ENCODE data around the gene HOXB13. TPM values are rescaled to one million over a fixed set of nuclear protein-coding genes. Genes with fewer than 3 reads are reported as not detected.

The HOXB13 gene
- total RNA-seq = not detected

GRCh38 chr17:48728232-48729231 is at the start of gene HOXB13:
TSS of gene HOXB13 (minus strand) at chr17:48728750. CDS start at chr17:48728593, 157 bp downstream.
- ATAC-seq (replicated peaks in 1 of 2) = no peak
- peaks cover 52% of the 10 kb centered on the region for H3K4me1 Mint-ChIP-seq (ENCODE audit: low read depth)

GRCh38 chr17:48776602-48777001 is 48.1 kb upstream of the HOXB13 start:
- ATAC-seq (replicated peaks in 1 of 2) = no peak
- H3K36me3 Mint-ChIP-seq (ENCODE audit: insufficient read depth in 2 of 2) = no peaks in the 10 kb centered on the region
- H3K27me3 Mint-ChIP-seq (ENCODE audit: low read depth) = peaks cover 7% of the 10 kb centered on the region

More at GRCh38 chr17:48728232-48729231, at the start of gene HOXB13:
- peaks cover 99% of the 10 kb centered on the region for H3K27me3 Mint-ChIP-seq (ENCODE audit: low read depth)
- peak; percentile 46 to 56 for DNase-seq
- H3K9me3 Mint-ChIP-seq = no peaks in the 10 kb centered on the region
- H3K4me3 Mint-ChIP-seq = peak within 1 kb of the TSS; percentile 67 to 80
- H3K27ac Mint-ChIP-seq = no peak within 1 kb of the TSS
- H3K36me3 Mint-ChIP-seq (ENCODE audit: insufficient read depth in 2 of 2) = no peaks in the 10 kb centered on the region

GRCh38 chr17:48773245-48773644 is 44.7 kb upstream of the HOXB13 start:
- no peak overlapping the region for H3K27ac Mint-ChIP-seq
- DNase-seq (no peak), ATAC-seq (replicated peaks in 1 of 2) (no peak)
- H3K27me3 Mint-ChIP-seq (ENCODE audit: low read depth) = peaks cover 28% of the 10 kb centered on the region
- no peaks in the 10 kb centered on the region for H3K9me3 Mint-ChIP-seq
- no peaks in the 10 kb centered on the region for H3K36me3 Mint-ChIP-seq (ENCODE audit: insufficient read depth in 2 of 2)
- no peak overlapping the region for H3K4me3 Mint-ChIP-seq
- H3K4me1 Mint-ChIP-seq (ENCODE audit: low read depth) = no peaks in the 10 kb centered on the region

More at GRCh38 chr17:48776602-48777001, 48.1 kb upstream of the HOXB13 start:
- no peak for DNase-seq
- no peaks in the 10 kb centered on the region for H3K9me3 Mint-ChIP-seq
- no peaks in the 10 kb centered on the region for H3K4me1 Mint-ChIP-seq (ENCODE audit: low read depth)
- H3K27ac Mint-ChIP-seq = no peak overlapping the region
- no peak overlapping the region for H3K4me3 Mint-ChIP-seq

- Mint-ChIP-seq H3K9me3 (no peaks in the 10 kb centered on the region), H3K4me1 (ENCODE audit: low read depth) (no peaks in the 10 kb centered on the region), H3K27me3 (ENCODE audit: low read depth) (peaks cover 33% of the 10 kb centered on the region), H3K27ac (no peak overlapping the region), H3K36me3 (ENCODE audit: insufficient read depth in 2 of 2) (no peaks in the 10 kb centered on the region), H3K4me3 (no peak overlapping the region)
- ATAC-seq (replicated peaks in 1 of 2) (no peak), DNase-seq (no peak)
Measured at GRCh38 chr17:48770954-48771353, 42.4 kb upstream of the HOXB13 start.

GRCh38 chr17:48769009-48769675 is 40.6 kb upstream of the HOXB13 start:
- Mint-ChIP-seq H3K4me3 (no peak overlapping the region), H3K9me3 (no peaks in the 10 kb centered on the region), H3K4me1 (ENCODE audit: low read depth) (no peaks in the 10 kb centered on the region), H3K27ac (no peak overlapping the region), H3K36me3 (ENCODE audit: insufficient read depth in 2 of 2) (no peaks in the 10 kb centered on the region), H3K27me3 (ENCODE audit: low read depth) (peaks cover 43% of the 10 kb centered on the region)
- no peak for DNase-seq
- ATAC-seq (replicated peaks in 1 of 2) = no peak

GRCh38 chr17:48767263-48767774 is 38.8 kb upstream of the HOXB13 start:
- no peak overlapping the region for H3K4me3 Mint-ChIP-seq
- DNase-seq (no peak), ATAC-seq (replicated peaks in 1 of 2) (no peak)
- no peaks in the 10 kb centered on the region for H3K4me1 Mint-ChIP-seq (ENCODE audit: low read depth)
- no peak overlapping the region for H3K27ac Mint-ChIP-seq
- no peaks in the 10 kb centered on the region for H3K9me3 Mint-ChIP-seq
- H3K36me3 Mint-ChIP-seq (ENCODE audit: insufficient read depth in 2 of 2) = no peaks in the 10 kb centered on the region
- H3K27me3 Mint-ChIP-seq (ENCODE audit: low read depth) = peaks cover 61% of the 10 kb centered on the region

- ATAC-seq (replicated peaks in 1 of 2) (no peak), DNase-seq (no peak)
- Mint-ChIP-seq H3K9me3 (no peaks in the 10 kb centered on the region), H3K4me1 (ENCODE audit: low read depth) (no peaks in the 10 kb centered on the region), H3K36me3 (ENCODE audit: insufficient read depth in 2 of 2) (no peaks in the 10 kb centered on the region), H3K4me3 (no peak overlapping the region), H3K27me3 (ENCODE audit: low read depth) (peaks cover 76% of the 10 kb centered on the region), H3K27ac (no peak overlapping the region)
Measured at GRCh38 chr17:48761114-48761513, 32.6 kb upstream of the HOXB13 start.

GRCh38 chr17:48760411-48760810 is 31.9 kb upstream of the HOXB13 start:
- peaks cover 83% of the 10 kb centered on the region for H3K27me3 Mint-ChIP-seq (ENCODE audit: low read depth)
- no peaks in the 10 kb centered on the region for H3K9me3 Mint-ChIP-seq
- no peaks in the 10 kb centered on the region for H3K36me3 Mint-ChIP-seq (ENCODE audit: insufficient read depth in 2 of 2)
- no peak overlapping the region for H3K27ac Mint-ChIP-seq
- DNase-seq (no peak), ATAC-seq (replicated peaks in 1 of 2) (no peak)
- no peak overlapping the region for H3K4me3 Mint-ChIP-seq
- no peaks in the 10 kb centered on the region for H3K4me1 Mint-ChIP-seq (ENCODE audit: low read depth)

GRCh38 chr17:48759288-48759687 is 30.7 kb upstream of the HOXB13 start:
- Mint-ChIP-seq H3K9me3 (no peaks in the 10 kb centered on the region), H3K4me1 (ENCODE audit: low read depth) (no peaks in the 10 kb centered on the region), H3K36me3 (ENCODE audit: insufficient read depth in 2 of 2) (no peaks in the 10 kb centered on the region), H3K27ac (no peak overlapping the region), H3K4me3 (no peak overlapping the region), H3K27me3 (ENCODE audit: low read depth) (peaks cover 84% of the 10 kb centered on the region)
- ATAC-seq (replicated peaks in 1 of 2) (no peak), DNase-seq (no peak)

- Mint-ChIP-seq H3K4me3 (no peak overlapping the region), H3K9me3 (no peaks in the 10 kb centered on the region), H3K27ac (no peak overlapping the region), H3K27me3 (ENCODE audit: low read depth) (peaks cover 84% of the 10 kb centered on the region), H3K4me1 (ENCODE audit: low read depth) (peaks cover 15% of the 10 kb centered on the region), H3K36me3 (ENCODE audit: insufficient read depth in 2 of 2) (no peaks in the 10 kb centered on the region)
- no peak for ATAC-seq (replicated peaks in 1 of 2)
- no peak for DNase-seq
Measured at GRCh38 chr17:48757524-48757961, 29.0 kb upstream of the HOXB13 start.

GRCh38 chr17:48756830-48757251 is 28.3 kb upstream of the HOXB13 start:
- no peak overlapping the region for H3K4me3 Mint-ChIP-seq
- no peaks in the 10 kb centered on the region for H3K36me3 Mint-ChIP-seq (ENCODE audit: insufficient read depth in 2 of 2)
- H3K27ac Mint-ChIP-seq = no peak overlapping the region
- ATAC-seq (replicated peaks in 1 of 2) (no peak), DNase-seq (no peak)
- H3K27me3 Mint-ChIP-seq (ENCODE audit: low read depth) = peaks cover 84% of the 10 kb centered on the region
- H3K9me3 Mint-ChIP-seq = no peaks in the 10 kb centered on the region
- peaks cover 15% of the 10 kb centered on the region for H3K4me1 Mint-ChIP-seq (ENCODE audit: low read depth)

- Mint-ChIP-seq H3K4me1 (ENCODE audit: low read depth) (peaks cover 15% of the 10 kb centered on the region), H3K27ac (no peak overlapping the region), H3K36me3 (ENCODE audit: insufficient read depth in 2 of 2) (no peaks in the 10 kb centered on the region), H3K27me3 (ENCODE audit: low read depth) (peaks cover 85% of the 10 kb centered on the region), H3K4me3 (no peak overlapping the region), H3K9me3 (no peaks in the 10 kb centered on the region)
- no peak for DNase-seq
- ATAC-seq (replicated peaks in 1 of 2) = no peak
Measured at GRCh38 chr17:48755356-48755755, 26.8 kb upstream of the HOXB13 start.
